Measurements from ENCODE around the gene REEP2. TPM values are rescaled to one million over a fixed set of nuclear protein-coding genes. Genes with fewer than 3 reads are reported as not detected.

REEP2 gene
- total RNA-seq, 1 experiment from 2014 or later: 49.0 TPM

DNA sequence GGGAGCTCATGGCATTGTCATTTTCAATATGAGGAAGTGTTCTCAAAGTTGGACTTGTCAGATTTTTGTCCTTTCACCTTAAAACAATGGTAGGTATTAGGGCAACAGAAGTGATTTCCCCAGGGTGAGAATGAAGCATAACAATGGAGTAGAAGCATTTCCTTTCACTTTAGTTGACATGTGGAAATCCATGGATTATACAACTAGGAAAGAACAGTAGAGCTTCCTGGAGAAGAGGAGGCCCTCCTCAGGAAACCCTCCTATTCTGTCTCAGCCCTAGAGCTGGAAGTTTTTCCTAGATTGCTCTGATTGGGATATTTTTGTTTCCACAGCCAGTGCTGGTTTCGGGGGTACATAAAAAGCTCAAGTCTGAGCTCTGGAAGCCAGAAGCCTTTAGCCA is 13.8 kb upstream of the REEP2 start:
- H3K9me3 ChIP-seq (ENCODE audit: control insufficient read depth, low read depth, low read length): no peaks in the 10 kb centered on the region
- Mint-ChIP-seq H3K4me3 (no peak overlapping the region), H3K27me3 (ENCODE audit: low read depth) (no peaks in the 10 kb centered on the region), H3K36me3 (ENCODE audit: insufficient read depth in 1 of 3, low read depth in 3 of 3) (peaks cover 37 to 84% (median 77%) of the 10 kb centered on the region in 3 experiments; a peak in 6 of 7 replicates), H3K4me1 (peaks cover 6 to 10% of the 10 kb centered on the region in 2 experiments), H3K27ac (peak overlapping the region in 2 of 3 experiments; percentile 12 to 88; a peak in 3 of 7 replicates), H3K9me3 (no peaks in the 10 kb centered on the region)
- no peak overlapping the region for H4K91ac ChIP-seq (ENCODE audit: insufficient read length, low read depth, low read length)
- no peaks in the 10 kb centered on the region for H3K4me1 ChIP-seq (ENCODE audit: insufficient read depth, low read length)
- H3T11ph ChIP-seq (ENCODE audit: low read length): no peak overlapping the region
- H2BK120ac ChIP-seq (ENCODE audit: low read depth, low read length, poor library complexity, severe bottlenecking): no peak overlapping the region
- H3K27me3 ChIP-seq (ENCODE audit: insufficient read depth, low read length): no peaks in the 10 kb centered on the region
- H2BK12ac ChIP-seq (ENCODE audit: insufficient read length, low read depth, low read length): no peak overlapping the region
- no peak overlapping the region for H2AFZ ChIP-seq (ENCODE audit: low read length)
- no peak overlapping the region for H4K8ac ChIP-seq (replicated peaks; ENCODE audit: insufficient read length, low read depth, low read length)
- H2BK20ac ChIP-seq (ENCODE audit: low read depth, low read length, poor library complexity, severe bottlenecking): no peak overlapping the region
- no peak overlapping the region for H2BK5ac ChIP-seq (ENCODE audit: insufficient read length, low read length)
- no peak overlapping the region for H3K4ac ChIP-seq (ENCODE audit: low read depth, low read length)
- no peak overlapping the region for H3K18ac ChIP-seq (ENCODE audit: insufficient read length, low read depth, low read length)
- no peak overlapping the region for H3K27ac ChIP-seq (ENCODE audit: insufficient read length, low read depth, low read length)
- no peak overlapping the region for H3K14ac ChIP-seq (ENCODE audit: insufficient read depth, low read length)
- no peak for DNase-seq
- no CpG with 5 or more reads among the region's 1 CpG for WGBS (ENCODE audit: extremely low coverage, insufficient read length, low lambda C conversion rate)
- no peaks in the 10 kb centered on the region for H3K79me2 ChIP-seq (ENCODE audit: insufficient read depth, low read length)
- no peak overlapping the region for H3K9ac ChIP-seq (ENCODE audit: extremely low read depth, insufficient read length, low read length)
- H3K23ac ChIP-seq (ENCODE audit: insufficient read length, low read depth, low read length): no peak overlapping the region
- no peak overlapping the region for H4K5ac ChIP-seq (ENCODE audit: insufficient read length, low read depth, low read length)
- peaks cover 2% of the 10 kb centered on the region for H3K79me1 ChIP-seq (ENCODE audit: insufficient read depth, low read depth, low read length, poor library complexity, severe bottlenecking)
- H2BK15ac ChIP-seq (ENCODE audit: low read depth, low read length): no peak overlapping the region
- no peak overlapping the region for H2AK5ac ChIP-seq (ENCODE audit: insufficient read length, low read length)
- no peaks in the 10 kb centered on the region for H3K23me2 ChIP-seq (ENCODE audit: insufficient read length, low read depth, low read length, poor library complexity, severe bottlenecking)
- H3K56ac ChIP-seq (ENCODE audit: insufficient read length, low read depth, low read length): no peak overlapping the region
- TF ChIP-seq, protein P1, sequence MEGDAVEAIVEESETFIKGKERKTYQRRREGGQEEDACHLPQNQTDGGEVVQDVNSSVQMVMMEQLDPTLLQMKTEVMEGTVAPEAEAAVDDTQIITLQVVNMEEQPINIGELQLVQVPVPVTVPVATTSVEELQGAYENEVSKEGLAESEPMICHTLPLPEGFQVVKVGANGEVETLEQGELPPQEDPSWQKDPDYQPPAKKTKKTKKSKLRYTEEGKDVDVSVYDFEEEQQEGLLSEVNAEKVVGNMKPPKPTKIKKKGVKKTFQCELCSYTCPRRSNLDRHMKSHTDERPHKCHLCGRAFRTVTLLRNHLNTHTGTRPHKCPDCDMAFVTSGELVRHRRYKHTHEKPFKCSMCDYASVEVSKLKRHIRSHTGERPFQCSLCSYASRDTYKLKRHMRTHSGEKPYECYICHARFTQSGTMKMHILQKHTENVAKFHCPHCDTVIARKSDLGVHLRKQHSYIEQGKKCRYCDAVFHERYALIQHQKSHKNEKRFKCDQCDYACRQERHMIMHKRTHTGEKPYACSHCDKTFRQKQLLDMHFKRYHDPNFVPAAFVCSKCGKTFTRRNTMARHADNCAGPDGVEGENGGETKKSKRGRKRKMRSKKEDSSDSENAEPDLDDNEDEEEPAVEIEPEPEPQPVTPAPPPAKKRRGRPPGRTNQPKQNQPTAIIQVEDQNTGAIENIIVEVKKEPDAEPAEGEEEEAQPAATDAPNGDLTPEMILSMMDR (conservative IDR thresholded peaks at IDR 0.05): no peak
- H4K20me1 ChIP-seq (ENCODE audit: control insufficient read depth, insufficient read depth, insufficient read length): no peaks in the 10 kb centered on the region
- no peak overlapping the region for H3K4me2 ChIP-seq (ENCODE audit: insufficient read depth, insufficient read length, low read length)

Measured in H9 (cell line).